HAP-1 (cell line): Measurements from ENCODE around the gene SORBS1.

Source experiments
- DNase-seq, 2 experiments: peaks; one replicate each; pipeline ENCODE4 v3.0.0-alpha.2; 2016 to 2020; ENCODE audit warnings: low spot score in 2 of 2
- H3K27me3 ChIP-seq: fragments of 250-450 bp; sonication (Bioruptor Pico); 2 replicates; pipeline ENCODE4 v1.5.1; 2020; ENCODE audit warnings: low read depth, mild to moderate bottlenecking, moderate library complexity
- H3K36me3 ChIP-seq: fragments of 250-450 bp; sonication (Bioruptor Pico); replicated peaks from 2 replicates; pipeline ENCODE4 v1.5.1; 2020; ENCODE audit warnings: mild to moderate bottlenecking
- H3K4me1 ChIP-seq: fragments of 250-450 bp; sonication (Bioruptor Pico); 2 replicates; pipeline ENCODE4 v1.5.1; 2020; ENCODE audit warnings: mild to moderate bottlenecking
- H3K4me3 ChIP-seq: fragments of 250-450 bp; sonication (Bioruptor Pico); 2 replicates; pipeline ENCODE4 v1.5.1; 2020; ENCODE audit warnings: mild to moderate bottlenecking, moderate library complexity
- H3K9me3 ChIP-seq: fragments of 250-450 bp; sonication (Bioruptor Pico); 2 replicates; pipeline ENCODE4 v1.5.1; 2020; ENCODE audit warnings: mild to moderate bottlenecking, moderate library complexity
- in situ Hi-C: fragments of 300-500 bp; cut with MboI; formaldehyde crosslinking; loops from 3 replicates; pipeline ENCODE4 v1.14.3; 2020; ENCODE audit warnings: low sequenced_read_pairs, inconsistent platforms, mixed read lengths

The SORBS1 gene

GRCh38 chr10:95506056-95506737, 55.0 kb downstream of the SORBS1 start:
- no peak for DNase-seq
- Histone ChIP-seq H3K9me3 (no peaks in the 10 kb centered on the region), H3K4me1 (no peaks in the 10 kb centered on the region), H3K27me3 (no peaks in the 10 kb centered on the region), H3K36me3 (no peaks in the 10 kb centered on the region), H3K4me3 (no peak overlapping the region)
- in situ Hi-C loops: no loop called here

DNA sequence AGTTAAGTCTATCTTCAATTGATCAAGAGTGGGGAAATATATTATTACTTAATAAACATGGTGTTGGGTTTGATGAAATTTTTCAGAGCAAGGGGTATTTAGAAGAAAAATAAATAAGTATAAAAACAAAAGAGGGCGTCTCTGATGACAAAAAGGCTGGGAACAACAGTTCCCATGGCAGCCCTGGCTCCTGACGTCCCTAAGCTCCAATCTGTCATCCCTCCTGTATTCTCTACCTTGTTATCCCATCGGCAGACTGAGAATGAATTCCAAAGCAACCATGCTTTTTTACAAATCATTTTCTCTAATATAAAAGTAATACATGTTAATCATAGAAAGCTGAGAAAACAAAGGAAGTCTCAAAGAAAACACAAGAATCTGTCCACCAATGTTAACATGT, 55.5 kb downstream of the SORBS1 start:
- Histone ChIP-seq H3K36me3 (no peaks in the 10 kb centered on the region), H3K4me3 (no peak overlapping the region), H3K9me3 (no peaks in the 10 kb centered on the region), H3K27me3 (no peaks in the 10 kb centered on the region), H3K4me1 (no peaks in the 10 kb centered on the region)
- no peak for DNase-seq
- in situ Hi-C loops: no loop called here

- H3K36me3 ChIP-seq: no peaks in the 10 kb centered on the region
- H3K4me3 ChIP-seq: no peak overlapping the region
- in situ Hi-C loops: no loop called here
- H3K27me3 ChIP-seq: no peaks in the 10 kb centered on the region
- no peaks in the 10 kb centered on the region for H3K9me3 ChIP-seq
- no peaks in the 10 kb centered on the region for H3K4me1 ChIP-seq
- DNase-seq: no peak
Observed at GRCh38 chr10:95505084-95505610, 56.0 kb downstream of the SORBS1 start.

DNA sequence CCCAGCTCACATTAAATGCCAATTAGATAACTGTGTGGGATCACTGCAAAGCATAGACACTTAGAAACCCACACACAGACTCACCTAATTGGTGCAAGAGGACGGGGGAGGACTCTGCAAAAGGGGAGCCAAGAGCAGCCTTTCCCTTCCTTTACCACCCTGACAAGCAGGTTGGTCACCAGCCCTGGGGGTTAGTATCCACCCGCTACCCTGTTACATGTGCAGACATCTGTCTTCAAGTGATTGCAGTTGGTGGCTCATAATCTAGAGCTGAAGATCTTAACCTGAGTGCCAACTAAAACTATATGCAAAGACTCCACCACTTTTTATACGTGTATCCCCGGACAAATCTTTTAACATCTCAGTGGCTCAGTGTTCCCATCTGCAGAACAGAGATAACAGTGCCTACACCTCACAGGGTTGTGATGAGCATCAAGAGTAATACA, 56.9 kb downstream of the SORBS1 start:
- H3K36me3 ChIP-seq: no peaks in the 10 kb centered on the region
- H3K27me3 ChIP-seq: no peaks in the 10 kb centered on the region
- no peaks in the 10 kb centered on the region for H3K4me1 ChIP-seq
- H3K4me3 ChIP-seq: no peak overlapping the region
- H3K9me3 ChIP-seq: no peaks in the 10 kb centered on the region
- DNase-seq: no peak
- in situ Hi-C loops: no loop called here

- in situ Hi-C loops: no loop called here
- Histone ChIP-seq H3K36me3 (no peaks in the 10 kb centered on the region), H3K27me3 (no peaks in the 10 kb centered on the region), H3K9me3 (no peaks in the 10 kb centered on the region), H3K4me1 (no peaks in the 10 kb centered on the region), H3K4me3 (no peak overlapping the region)
- no peak for DNase-seq
Observed at GRCh38 chr10:95503526-95503925, 57.6 kb downstream of the SORBS1 start.

DNA sequence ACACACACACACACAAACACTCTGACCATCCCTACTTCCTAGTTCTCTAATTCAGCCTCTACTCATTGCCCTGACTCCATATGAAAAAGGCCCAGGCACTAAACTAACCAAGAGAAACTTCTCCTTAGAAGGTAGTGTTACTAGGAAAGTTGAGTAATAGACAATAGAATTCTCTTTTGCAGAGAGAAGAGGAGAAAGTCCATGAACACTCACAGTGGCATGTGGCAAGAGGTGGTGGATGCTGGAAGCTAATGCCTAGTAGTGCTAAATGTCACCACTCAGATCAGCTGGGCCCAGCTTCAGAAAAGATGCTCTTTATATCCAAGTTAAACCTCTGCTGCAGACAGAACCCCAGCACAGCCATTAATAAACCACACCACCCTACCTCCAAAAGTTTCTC, 58.2 kb downstream of the SORBS1 start:
- no peaks in the 10 kb centered on the region for H3K9me3 ChIP-seq
- no peak overlapping the region for H3K4me3 ChIP-seq
- no peaks in the 10 kb centered on the region for H3K36me3 ChIP-seq
- no peaks in the 10 kb centered on the region for H3K4me1 ChIP-seq
- in situ Hi-C loops: no loop called here
- H3K27me3 ChIP-seq: no peaks in the 10 kb centered on the region
- DNase-seq: no peak

DNA sequence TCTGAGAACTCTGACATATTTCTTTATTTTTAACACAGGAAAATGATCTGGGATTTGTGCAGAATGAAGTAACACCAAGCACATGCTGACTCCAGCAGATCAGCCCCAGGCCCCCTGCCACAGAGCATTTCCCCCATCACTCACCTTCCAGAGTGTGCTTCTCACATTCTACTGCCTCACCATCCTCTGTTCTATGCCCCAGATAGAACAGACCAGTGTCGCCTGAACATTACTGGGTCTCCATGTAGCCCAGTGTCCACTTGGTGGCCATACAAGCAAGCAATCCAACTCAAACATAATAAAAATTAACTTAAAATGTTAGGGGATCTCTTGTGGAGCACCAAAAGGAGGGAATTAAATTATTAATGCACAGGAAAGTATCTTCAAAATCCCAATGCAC, 58.8 kb downstream of the SORBS1 start:
- H3K4me3 ChIP-seq: no peak overlapping the region

GRCh38 chr10:95501203-95502094, 59.7 kb downstream of the SORBS1 start:
- Histone ChIP-seq H3K4me1 (no peaks in the 10 kb centered on the region), H3K4me3 (no peak overlapping the region), H3K36me3 (no peaks in the 10 kb centered on the region), H3K27me3 (no peaks in the 10 kb centered on the region), H3K9me3 (no peaks in the 10 kb centered on the region)
- DNase-seq: no peak
- in situ Hi-C loops: no loop called here

More for the DNA sequence above, 58.8 kb downstream of the SORBS1 start:
- Histone ChIP-seq H3K4me1 (no peaks in the 10 kb centered on the region), H3K9me3 (no peaks in the 10 kb centered on the region), H3K36me3 (no peaks in the 10 kb centered on the region), H3K27me3 (no peaks in the 10 kb centered on the region)
- DNase-seq: no peak
- in situ Hi-C loops: no loop called here

- no peak overlapping the region for H3K4me3 ChIP-seq
- no peak for DNase-seq
- H3K27me3 ChIP-seq: no peaks in the 10 kb centered on the region
- in situ Hi-C loops: no loop called here
- H3K36me3 ChIP-seq: no peaks in the 10 kb centered on the region
- no peaks in the 10 kb centered on the region for H3K9me3 ChIP-seq
- no peaks in the 10 kb centered on the region for H3K4me1 ChIP-seq
Observed at GRCh38 chr10:95500649-95501048, 60.5 kb downstream of the SORBS1 start.

- in situ Hi-C loops: no loop called here
- Histone ChIP-seq H3K4me3 (no peak overlapping the region), H3K4me1 (no peaks in the 10 kb centered on the region)
Observed at GRCh38 chr10:95500097-95500496, 61.1 kb downstream of the SORBS1 start.

GRCh38 chr10:95499482-95499989, 61.6 kb downstream of the SORBS1 start:
- Histone ChIP-seq H3K4me1 (no peaks in the 10 kb centered on the region), H3K27me3 (no peaks in the 10 kb centered on the region), H3K36me3 (no peaks in the 10 kb centered on the region), H3K9me3 (no peaks in the 10 kb centered on the region), H3K4me3 (no peak overlapping the region)
- DNase-seq: no peak
- in situ Hi-C loops: no loop called here

More at GRCh38 chr10:95500097-95500496, 61.1 kb downstream of the SORBS1 start:
- no peaks in the 10 kb centered on the region for H3K27me3 ChIP-seq
- no peak for DNase-seq
- no peaks in the 10 kb centered on the region for H3K36me3 ChIP-seq
- no peaks in the 10 kb centered on the region for H3K9me3 ChIP-seq

- no peak for DNase-seq
- Histone ChIP-seq H3K4me1 (no peaks in the 10 kb centered on the region), H3K36me3 (no peaks in the 10 kb centered on the region), H3K9me3 (no peaks in the 10 kb centered on the region), H3K4me3 (no peak overlapping the region), H3K27me3 (no peaks in the 10 kb centered on the region)
- in situ Hi-C loops: no loop called here
Observed at GRCh38 chr10:95496951-95497350, 64.2 kb downstream of the SORBS1 start.

GRCh38 chr10:95496246-95496911, 64.8 kb downstream of the SORBS1 start:
- Histone ChIP-seq H3K27me3 (no peaks in the 10 kb centered on the region), H3K9me3 (no peaks in the 10 kb centered on the region), H3K4me3 (no peak overlapping the region), H3K36me3 (no peaks in the 10 kb centered on the region), H3K4me1 (no peaks in the 10 kb centered on the region)
- DNase-seq: no peak
- in situ Hi-C loops: no loop called here
